HCT116 (cell line): Measurements from ENCODE around the gene PFDN5.

Source experiments
- ATF3 ChIP-seq: IDR thresholded peaks from 2 replicates; pipeline ENCODE4 v1.6.1; 2012
- CBX3 ChIP-seq: IDR thresholded peaks from 2 replicates; pipeline ENCODE4 v1.6.1; 2012; ENCODE audit warnings: low read depth
- CEBPB ChIP-seq: IDR thresholded peaks from 2 replicates; pipeline ENCODE4 v1.6.1; 2012; ENCODE audit warnings: low read depth
- CTCF ChIP-seq, 3 experiments: fragments of 200-600 bp in 1 of 3; sonication (generic) in 1 of 3; IDR thresholded peaks in 2 of 3; conservative IDR thresholded peaks in 1 of 3; 2 replicates each; pipeline ENCODE4 v1.5.1; 2012 to 2017; ENCODE audit warnings: low read depth in 2 of 3, low read length in 2 of 3, antibody characterized with exemption in 1 of 3, borderline replicate concordance in 1 of 3, control low read depth in 1 of 3, mild to moderate bottlenecking in 1 of 3, mixed read lengths in 1 of 3, mixed run types in 1 of 3, moderate library complexity in 1 of 3; ENCODE audit not compliant: insufficient read depth in 1 of 3
- EZH2 ChIP-seq: fragments of 200-600 bp; sonication (generic); IDR thresholded peaks from 2 replicates; pipeline ENCODE4 v1.6.1; 2017; ENCODE audit warnings: antibody characterized with exemption, mixed run types
- EZH2phosphoT487 ChIP-seq: fragments of 200-600 bp; IDR thresholded peaks from 2 replicates; pipeline ENCODE4 v1.6.1; 2018; ENCODE audit warnings: antibody characterized with exemption, borderline replicate concordance
- FOSL1 ChIP-seq: IDR thresholded peaks from 2 replicates; pipeline ENCODE4 v1.6.1; 2012; ENCODE audit warnings: low read depth
- JUND ChIP-seq: IDR thresholded peaks from 2 replicates; pipeline ENCODE4 v1.6.1; 2012
- POLR2A ChIP-seq: IDR thresholded peaks from 2 replicates; pipeline ENCODE4 v1.7.0; 2011; ENCODE audit warnings: borderline replicate concordance; ENCODE audit not compliant: insufficient read depth, insufficient read length; ENCODE audit errors: extremely low read depth
- POLR2AphosphoS5 ChIP-seq: IDR thresholded peaks from 2 replicates; pipeline ENCODE4 v1.6.1; 2011; ENCODE audit warnings: mild to moderate bottlenecking, low read depth, low read length, moderate library complexity
- REST ChIP-seq: IDR thresholded peaks from 2 replicates; pipeline ENCODE4 v1.6.1; 2012; ENCODE audit warnings: low read depth
- SRF ChIP-seq: IDR thresholded peaks from 2 replicates; pipeline ENCODE4 v1.6.1; 2012; ENCODE audit warnings: low read depth
- YY1 ChIP-seq: IDR thresholded peaks from 2 replicates; pipeline ENCODE4 v1.6.1; 2011; ENCODE audit warnings: low read length, low read depth, moderate library complexity, mild to moderate bottlenecking; ENCODE audit not compliant: insufficient replicate concordance; ENCODE audit errors: extremely low read depth
- ZNF274 ChIP-seq: fragments of 200-500 bp; sonication (Bioruptor generic); IDR thresholded peaks from 2 replicates; pipeline ENCODE4 v1.6.1; 2014; ENCODE audit warnings: mild to moderate bottlenecking, low read depth, low read length, inconsistent platforms

GRCh38 chr12:53346491-53346890, 51.1 kb downstream of the PFDN5 start:
- TF ChIP-seq ZNF274: no peak
- TF ChIP-seq JUND: no peak
- TF ChIP-seq CTCF (IDR thresholded peaks at IDR 0.05 in 2 of 3, conservative IDR thresholded peaks at IDR 0.05 in 1 of 3; ENCODE audit: borderline replicate concordance in 1 of 3, insufficient read depth in 1 of 3, low read depth in 2 of 3, low read length in 2 of 3): no peak
- no peak for TF ChIP-seq EZH2
- TF ChIP-seq SRF: no peak
- TF ChIP-seq EZH2phosphoT487: no peak
- no peak for TF ChIP-seq POLR2AphosphoS5
- TF ChIP-seq REST: no peak
- no peak for TF ChIP-seq POLR2A
- TF ChIP-seq CEBPB: no peak
- TF ChIP-seq CBX3: no peak
- no peak for TF ChIP-seq ATF3
- TF ChIP-seq YY1: no peak
- no peak for TF ChIP-seq FOSL1
